ENCODE measurements around the gene PCIF1. TPM values are rescaled to one million over a fixed set of nuclear protein-coding genes. Genes with fewer than 3 reads are reported as not detected.

PCIF1 gene
- total RNA-seq, 1 donor from 2014 or later: 13.0 TPM

- H3K27ac ChIP-seq (ENCODE audit: low read depth, low read length): no peak overlapping the region
- FAIRE-seq (no peak), DNase-seq (ENCODE audit: low read depth) (peak; percentile 33)
- Mint-ChIP-seq H3K4me1 (ENCODE audit: low read depth, unreplicated experiment) (peaks cover 7% of the 10 kb centered on the region), H3K9me3 (ENCODE audit: unreplicated experiment) (no peaks in the 10 kb centered on the region), H3K27ac (ENCODE audit: unreplicated experiment) (no peak overlapping the region), H3K36me3 (ENCODE audit: low read depth, unreplicated experiment) (peaks cover 3% of the 10 kb centered on the region), H3K27me3 (ENCODE audit: low read depth, unreplicated experiment) (peaks cover 2% of the 10 kb centered on the region), H3K4me3 (ENCODE audit: unreplicated experiment) (no peak overlapping the region)
- no peaks in the 10 kb centered on the region for H3K79me2 ChIP-seq (ENCODE audit: insufficient read depth, low read length)
- H3K27me3 ChIP-seq (ENCODE audit: insufficient read depth, low read length): no peaks in the 10 kb centered on the region
- H3K9me3 ChIP-seq (ENCODE audit: insufficient read depth, low read depth, low read length): no peaks in the 10 kb centered on the region
- H3K4me2 ChIP-seq (ENCODE audit: low read length): no peak overlapping the region
- no peak overlapping the region for H2AFZ ChIP-seq (ENCODE audit: low read depth, low read length)
- no peak overlapping the region for H3K4me3 ChIP-seq (ENCODE audit: insufficient read depth, low read depth, low read length)
- no peak for TF ChIP-seq CTCF (IDR thresholded peaks at IDR 0.05; ENCODE audit: insufficient read depth, low read depth, low read length)
- TF ChIP-seq EZH2 (IDR thresholded peaks at IDR 0.05; ENCODE audit: insufficient read depth, low read length): no peak
- H3K36me3 ChIP-seq (ENCODE audit: insufficient read depth, low read length): no peaks in the 10 kb centered on the region
- no peaks in the 10 kb centered on the region for H4K20me1 ChIP-seq (ENCODE audit: insufficient read depth, low read length)
- H3K4me1 ChIP-seq (ENCODE audit: insufficient read depth, low read length): peaks cover 21% of the 10 kb centered on the region
- H3K9ac ChIP-seq (ENCODE audit: low read length): no peak overlapping the region
Measured at GRCh38 chr20:45917790-45918141, 16.7 kb upstream of the PCIF1 start.

GRCh38 chr20:45918182-45918737 is 16.2 kb upstream of the PCIF1 start:
- no peaks in the 10 kb centered on the region for H3K36me3 ChIP-seq (ENCODE audit: insufficient read depth, low read length)
- peak overlapping the region; percentile 0 for H2AFZ ChIP-seq (ENCODE audit: low read depth, low read length)
- Mint-ChIP-seq H3K4me1 (ENCODE audit: low read depth, unreplicated experiment) (peaks cover 7% of the 10 kb centered on the region), H3K27me3 (ENCODE audit: low read depth, unreplicated experiment) (peaks cover 2% of the 10 kb centered on the region), H3K9me3 (ENCODE audit: unreplicated experiment) (no peaks in the 10 kb centered on the region), H3K27ac (ENCODE audit: unreplicated experiment) (no peak overlapping the region), H3K36me3 (ENCODE audit: low read depth, unreplicated experiment) (peaks cover 3% of the 10 kb centered on the region), H3K4me3 (ENCODE audit: unreplicated experiment) (no peak overlapping the region)
- no peak for TF ChIP-seq EZH2 (IDR thresholded peaks at IDR 0.05; ENCODE audit: insufficient read depth, low read length)
- no peak for TF ChIP-seq CTCF (IDR thresholded peaks at IDR 0.05; ENCODE audit: insufficient read depth, low read depth, low read length)
- H3K9ac ChIP-seq (ENCODE audit: low read length): no peak overlapping the region
- H3K9me3 ChIP-seq (ENCODE audit: insufficient read depth, low read depth, low read length): no peaks in the 10 kb centered on the region
- DNase-seq (ENCODE audit: low read depth) (no peak), FAIRE-seq (no peak)
- H4K20me1 ChIP-seq (ENCODE audit: insufficient read depth, low read length): no peaks in the 10 kb centered on the region
- H3K79me2 ChIP-seq (ENCODE audit: insufficient read depth, low read length): no peaks in the 10 kb centered on the region
- H3K4me3 ChIP-seq (ENCODE audit: insufficient read depth, low read depth, low read length): no peak overlapping the region
- H3K4me2 ChIP-seq (ENCODE audit: low read length): no peak overlapping the region
- H3K4me1 ChIP-seq (ENCODE audit: insufficient read depth, low read length): peaks cover 21% of the 10 kb centered on the region
- no peak overlapping the region for H3K27ac ChIP-seq (ENCODE audit: low read depth, low read length)
- H3K27me3 ChIP-seq (ENCODE audit: insufficient read depth, low read length): no peaks in the 10 kb centered on the region

DNA sequence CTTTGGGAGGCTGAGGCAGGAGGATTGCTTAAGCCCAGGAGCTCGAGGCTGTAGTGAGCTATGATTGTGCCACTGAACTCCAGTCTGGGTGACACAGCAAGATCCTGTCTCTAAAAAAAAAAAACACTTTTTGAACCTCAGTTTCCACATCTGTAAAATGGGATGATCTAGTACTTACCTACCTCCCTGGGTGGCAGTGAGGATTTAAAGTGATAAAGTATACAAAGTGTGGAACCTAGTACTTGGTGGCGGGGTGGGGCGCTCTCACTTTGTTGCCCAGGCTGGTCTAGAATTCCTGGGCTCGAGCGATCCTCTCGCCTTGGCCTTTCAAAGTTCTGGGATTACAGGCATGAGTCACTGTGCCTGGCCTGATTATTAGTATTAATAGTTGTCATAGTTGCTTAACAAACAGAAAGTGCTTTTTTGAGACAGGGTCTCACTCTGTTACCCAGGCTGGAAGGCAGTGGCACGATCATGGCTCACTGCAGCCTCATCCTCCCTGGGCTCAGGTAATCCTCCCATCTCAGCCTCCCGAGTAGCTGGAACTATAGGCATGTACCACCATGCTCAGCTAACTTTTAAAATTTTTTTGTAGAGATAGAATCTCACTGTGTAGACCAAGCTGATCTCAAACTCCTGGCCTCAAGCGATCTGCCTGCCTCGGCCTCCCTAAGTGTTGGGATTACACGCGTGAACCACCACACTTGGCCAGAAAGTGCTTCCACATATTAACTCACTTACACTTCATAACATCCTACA is 15.5 kb upstream of the PCIF1 start:
- no peak for FAIRE-seq
- peaks cover 7% of the 10 kb centered on the region for H3K4me1 Mint-ChIP-seq (ENCODE audit: low read depth, unreplicated experiment)

More for the DNA sequence above, 15.5 kb upstream of the PCIF1 start:
- H3K9me3 Mint-ChIP-seq (ENCODE audit: unreplicated experiment): no peaks in the 10 kb centered on the region
- Histone ChIP-seq H4K20me1 (ENCODE audit: insufficient read depth, low read length) (no peaks in the 10 kb centered on the region), H3K4me3 (ENCODE audit: insufficient read depth, low read depth, low read length) (no peak overlapping the region), H3K9me3 (ENCODE audit: insufficient read depth, low read depth, low read length) (no peaks in the 10 kb centered on the region), H3K4me2 (ENCODE audit: low read length) (peak overlapping the region; percentile 70), H2AFZ (ENCODE audit: low read depth, low read length) (no peak overlapping the region), H3K27ac (ENCODE audit: low read depth, low read length) (no peak overlapping the region), H3K27me3 (ENCODE audit: insufficient read depth, low read length) (no peaks in the 10 kb centered on the region), H3K4me1 (ENCODE audit: insufficient read depth, low read length) (peaks cover 21% of the 10 kb centered on the region), H3K9ac (ENCODE audit: low read length) (no peak overlapping the region), H3K36me3 (ENCODE audit: insufficient read depth, low read length) (no peaks in the 10 kb centered on the region), H3K79me2 (ENCODE audit: insufficient read depth, low read length) (no peaks in the 10 kb centered on the region)
- H3K4me3 Mint-ChIP-seq (ENCODE audit: unreplicated experiment): no peak overlapping the region
- peaks cover 3% of the 10 kb centered on the region for H3K36me3 Mint-ChIP-seq (ENCODE audit: low read depth, unreplicated experiment)
- peaks cover 2% of the 10 kb centered on the region for H3K27me3 Mint-ChIP-seq (ENCODE audit: low read depth, unreplicated experiment)
- no peak overlapping the region for H3K27ac Mint-ChIP-seq (ENCODE audit: unreplicated experiment)
- TF ChIP-seq EZH2 (IDR thresholded peaks at IDR 0.05; ENCODE audit: insufficient read depth, low read length): no peak
- no peak for TF ChIP-seq CTCF (IDR thresholded peaks at IDR 0.05; ENCODE audit: insufficient read depth, low read depth, low read length)
- DNase-seq (ENCODE audit: low read depth): no peak

Measured in astrocyte (in vitro differentiated cells and primary cell).